MM.1S (cell line): ENCODE results near the gene HDX.

Experiments
- DNase-seq: peaks from one replicate; pipeline ENCODE4 v3.0.0-alpha.2; 2015
- H2AFZ ChIP-seq: fragments of 300-600 bp; sonication (generic); 2 replicates; pipeline ENCODE4 v1.6.0; 2016; ENCODE audit warnings: antibody characterized with exemption, low read length
- H3F3A ChIP-seq: fragments of 300-600 bp; sonication (generic); 2 replicates; pipeline ENCODE4 v1.6.1; 2016; ENCODE audit warnings: mild to moderate bottlenecking, antibody characterized with exemption, low read length, moderate library complexity, mixed read lengths; ENCODE audit not compliant: insufficient read depth
- H3K27ac ChIP-seq: fragments of 300-600 bp; sonication (generic); 2 replicates; pipeline ENCODE4 v1.5.1; 2016; ENCODE audit warnings: mild to moderate bottlenecking, low read length
- H3K27me3 ChIP-seq: fragments of 300-600 bp; sonication (generic); replicated peaks from 2 replicates; pipeline ENCODE4 v1.6.0; 2016; ENCODE audit warnings: low read length; ENCODE audit not compliant: insufficient read depth
- H3K36me3 ChIP-seq: fragments of 300-600 bp; sonication (generic); replicated peaks from 2 replicates; pipeline ENCODE4 v1.6.1; 2016; ENCODE audit warnings: mild to moderate bottlenecking, low read length, mixed read lengths; ENCODE audit not compliant: insufficient read depth
- H3K4me1 ChIP-seq: fragments of 300-600 bp; sonication (generic); 2 replicates; pipeline ENCODE4 v1.6.1; 2016; ENCODE audit warnings: low read length, mixed read lengths
- H3K4me2 ChIP-seq: fragments of 300-600 bp; sonication (generic); 2 replicates; pipeline ENCODE4 v1.6.0; 2016; ENCODE audit warnings: low read depth, low read length
- H3K4me3 ChIP-seq: fragments of 300-600 bp; sonication (generic); 2 replicates; pipeline ENCODE4 v1.5.1; 2016; ENCODE audit warnings: low read length, mixed read lengths
- H3K79me2 ChIP-seq: fragments of 300-600 bp; sonication (generic); 2 replicates; pipeline ENCODE4 v1.6.1; 2016; ENCODE audit warnings: mixed run types, low read length, mixed read lengths
- H3K9ac ChIP-seq: fragments of 300-600 bp; sonication (generic); 2 replicates; pipeline ENCODE4 v1.6.1; 2016; ENCODE audit warnings: low read length, mixed read lengths
- H3K9me2 ChIP-seq: fragments of 300-600 bp; sonication (generic); replicated peaks from 2 replicates; pipeline ENCODE4 v1.6.1; 2016; ENCODE audit warnings: mild to moderate bottlenecking, low read length, mixed read lengths; ENCODE audit not compliant: insufficient read depth
- H3K9me3 ChIP-seq: fragments of 300-600 bp; sonication (generic); replicated peaks from 2 replicates; pipeline ENCODE4 v1.6.1; 2016; ENCODE audit warnings: mild to moderate bottlenecking, low read length, mixed read lengths; ENCODE audit not compliant: insufficient read depth
- H4K20me1 ChIP-seq: fragments of 300-600 bp; sonication (generic); 2 replicates; pipeline ENCODE4 v1.6.1; 2016; ENCODE audit warnings: mild to moderate bottlenecking, low read length, moderate library complexity, mixed read lengths; ENCODE audit not compliant: insufficient read depth
- EZH2 ChIP-seq: fragments of 300-600 bp; sonication (generic); optimal IDR thresholded peaks from 2 replicates; pipeline ENCODE3; 2017; ENCODE audit warnings: low read depth, mild to moderate bottlenecking, antibody characterized with exemption, low read length, mixed read lengths
- EZH2phosphoT487 ChIP-seq: fragments of 300-600 bp; sonication (generic); IDR thresholded peaks from 2 replicates; pipeline ENCODE4 v1.6.1; 2018; ENCODE audit warnings: antibody characterized with exemption, low read length
- TF ChIP-seq, protein P1 (sequence below): fragments of 300-600 bp; sonication (generic); IDR thresholded peaks from 2 replicates; pipeline ENCODE4 v1.5.1; 2016; ENCODE audit warnings: antibody characterized with exemption, low read length, mixed read lengths

HDX gene

DNA sequence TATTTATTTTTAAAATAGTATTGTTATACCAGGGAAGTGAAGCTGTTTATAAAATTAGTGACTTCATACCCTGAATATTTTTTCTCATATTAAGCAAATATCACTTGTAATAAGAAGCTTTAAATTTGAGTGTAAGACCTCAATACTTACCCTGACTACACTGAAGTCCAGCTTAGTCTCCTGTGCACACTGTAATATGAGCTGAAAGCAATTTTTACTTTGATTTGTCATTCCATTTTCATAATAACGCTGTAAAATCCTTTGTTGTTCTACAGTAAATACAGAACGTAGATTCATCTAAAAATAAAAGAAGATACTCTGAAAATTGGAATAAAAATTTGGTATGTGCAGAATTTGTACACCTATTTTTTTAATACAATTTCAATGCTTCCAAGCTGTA is 27.2 kb downstream of the HDX start:
- H3K4me2 ChIP-seq: no peak overlapping the region

DNA sequence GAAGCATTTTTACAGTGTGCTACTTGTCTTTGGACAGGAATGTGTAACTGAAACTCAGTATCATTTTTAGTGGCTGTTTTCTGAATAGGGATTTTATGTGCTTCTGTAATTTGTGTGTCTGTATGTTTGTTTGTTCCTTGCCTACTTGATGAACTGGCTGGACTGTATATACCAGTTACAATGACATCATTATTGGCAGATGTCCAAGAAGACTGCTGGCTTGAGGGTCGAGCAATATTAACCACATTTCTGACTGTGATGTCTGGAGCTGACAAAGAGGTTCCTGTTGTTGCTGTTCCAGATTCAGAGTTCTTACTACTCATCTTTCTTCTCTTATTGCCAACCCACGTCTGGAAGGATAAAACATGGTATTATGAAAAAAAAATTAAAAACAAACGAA is 33.0 kb downstream of the HDX start:
- H3F3A ChIP-seq: no peaks in the 10 kb centered on the region
- no peaks in the 10 kb centered on the region for H3K4me1 ChIP-seq
- no peaks in the 10 kb centered on the region for H3K27me3 ChIP-seq
- no peak overlapping the region for H3K27ac ChIP-seq
- H2AFZ ChIP-seq: no peak overlapping the region
- H3K79me2 ChIP-seq: no peaks in the 10 kb centered on the region
- H3K9ac ChIP-seq: no peak overlapping the region
- no peak for DNase-seq
- no peaks in the 10 kb centered on the region for H3K36me3 ChIP-seq
- H3K4me3 ChIP-seq: no peak overlapping the region
- TF ChIP-seq EZH2: no peak
- H3K9me3 ChIP-seq: no peaks in the 10 kb centered on the region
- no peak overlapping the region for H3K4me2 ChIP-seq
- H3K9me2 ChIP-seq: no peaks in the 10 kb centered on the region
- no peaks in the 10 kb centered on the region for H4K20me1 ChIP-seq

More for the DNA sequence above, 27.2 kb downstream of the HDX start:
- H3K9me2 ChIP-seq: no peaks in the 10 kb centered on the region
- DNase-seq: no peak
- no peaks in the 10 kb centered on the region for H3F3A ChIP-seq
- no peak overlapping the region for H3K4me3 ChIP-seq
- no peaks in the 10 kb centered on the region for H3K9me3 ChIP-seq
- H4K20me1 ChIP-seq: no peaks in the 10 kb centered on the region
- H3K27ac ChIP-seq: no peak overlapping the region
- no peak overlapping the region for H3K9ac ChIP-seq
- H3K79me2 ChIP-seq: no peaks in the 10 kb centered on the region
- H2AFZ ChIP-seq: no peak overlapping the region
- no peaks in the 10 kb centered on the region for H3K36me3 ChIP-seq
- H3K27me3 ChIP-seq: no peaks in the 10 kb centered on the region
- no peak for TF ChIP-seq EZH2
- no peak for TF ChIP-seq EZH2phosphoT487
- TF ChIP-seq, protein P1, sequence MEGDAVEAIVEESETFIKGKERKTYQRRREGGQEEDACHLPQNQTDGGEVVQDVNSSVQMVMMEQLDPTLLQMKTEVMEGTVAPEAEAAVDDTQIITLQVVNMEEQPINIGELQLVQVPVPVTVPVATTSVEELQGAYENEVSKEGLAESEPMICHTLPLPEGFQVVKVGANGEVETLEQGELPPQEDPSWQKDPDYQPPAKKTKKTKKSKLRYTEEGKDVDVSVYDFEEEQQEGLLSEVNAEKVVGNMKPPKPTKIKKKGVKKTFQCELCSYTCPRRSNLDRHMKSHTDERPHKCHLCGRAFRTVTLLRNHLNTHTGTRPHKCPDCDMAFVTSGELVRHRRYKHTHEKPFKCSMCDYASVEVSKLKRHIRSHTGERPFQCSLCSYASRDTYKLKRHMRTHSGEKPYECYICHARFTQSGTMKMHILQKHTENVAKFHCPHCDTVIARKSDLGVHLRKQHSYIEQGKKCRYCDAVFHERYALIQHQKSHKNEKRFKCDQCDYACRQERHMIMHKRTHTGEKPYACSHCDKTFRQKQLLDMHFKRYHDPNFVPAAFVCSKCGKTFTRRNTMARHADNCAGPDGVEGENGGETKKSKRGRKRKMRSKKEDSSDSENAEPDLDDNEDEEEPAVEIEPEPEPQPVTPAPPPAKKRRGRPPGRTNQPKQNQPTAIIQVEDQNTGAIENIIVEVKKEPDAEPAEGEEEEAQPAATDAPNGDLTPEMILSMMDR: no peak
- H3K4me1 ChIP-seq: no peaks in the 10 kb centered on the region

DNA sequence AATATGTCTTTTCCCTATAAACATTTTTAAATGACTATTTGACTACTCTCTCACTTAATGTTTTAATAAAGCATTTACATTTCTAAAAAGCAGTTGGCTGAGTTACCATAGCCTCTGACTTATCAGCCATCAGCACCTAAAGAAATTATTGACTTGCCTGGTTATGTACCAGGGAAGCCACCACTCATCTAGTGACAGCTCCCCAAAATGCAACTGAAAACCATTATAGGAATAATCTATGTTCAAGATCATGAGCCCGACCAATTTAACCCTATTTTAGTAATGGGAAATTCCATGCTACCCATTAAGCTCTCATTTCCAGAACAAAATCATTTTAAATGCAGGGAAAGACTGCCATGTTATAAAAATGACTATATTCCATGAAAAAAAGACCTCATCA is 34.4 kb downstream of the HDX start:
- Histone ChIP-seq H3K4me2 (no peak overlapping the region), H3K36me3 (no peaks in the 10 kb centered on the region), H4K20me1 (no peaks in the 10 kb centered on the region), H3K9me3 (no peaks in the 10 kb centered on the region), H3K9ac (no peak overlapping the region), H3K4me3 (no peak overlapping the region), H3K27ac (no peak overlapping the region), H3K9me2 (no peaks in the 10 kb centered on the region), H3K27me3 (no peaks in the 10 kb centered on the region), H3K79me2 (no peaks in the 10 kb centered on the region), H3F3A (no peaks in the 10 kb centered on the region), H3K4me1 (no peaks in the 10 kb centered on the region), H2AFZ (no peak overlapping the region)
- no peak for DNase-seq
- TF ChIP-seq, protein P1: no peak
- TF ChIP-seq EZH2: no peak
- TF ChIP-seq EZH2phosphoT487: no peak

DNA sequence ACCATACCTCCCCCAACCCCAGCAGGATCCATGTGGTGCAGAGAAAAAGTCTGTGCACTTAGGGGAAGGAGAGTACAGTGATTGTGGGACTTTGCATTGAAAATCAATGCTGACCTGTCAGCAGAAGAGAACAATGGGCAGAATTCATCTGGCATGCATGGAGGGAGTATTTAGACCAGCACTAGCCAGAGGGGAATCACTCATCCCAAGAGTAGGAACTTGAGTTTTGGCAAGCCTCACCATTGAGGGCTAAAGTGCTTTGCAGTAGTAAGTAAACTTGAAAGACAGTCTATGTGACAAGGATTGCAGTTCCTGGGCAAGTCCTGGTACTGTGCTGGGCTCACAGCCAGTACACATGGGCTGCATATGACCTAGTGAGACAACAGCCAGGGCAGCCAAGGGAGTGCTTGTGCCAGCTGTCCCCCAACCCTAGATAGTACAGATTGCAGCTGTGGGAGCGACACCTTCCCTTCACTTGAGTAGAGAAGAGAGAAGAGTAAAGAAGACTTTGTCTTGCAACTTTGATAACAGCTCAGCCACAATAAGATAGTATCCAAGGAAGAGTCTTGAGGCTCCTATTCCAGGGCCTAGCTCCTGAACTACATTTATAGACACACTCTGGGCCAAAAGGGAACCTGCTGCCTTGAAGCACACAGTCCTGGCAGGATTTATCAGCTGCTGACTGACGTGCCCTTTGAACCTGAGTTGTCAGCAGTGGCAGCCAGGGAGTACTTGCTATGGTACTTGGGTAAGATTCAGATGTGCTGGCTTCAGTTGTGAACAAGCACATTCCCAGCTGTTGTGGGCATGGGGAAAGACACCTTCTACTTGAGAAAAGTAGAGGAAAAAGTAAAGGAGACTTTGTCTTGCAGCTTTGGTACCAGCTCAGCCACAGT is 48.7 kb downstream of the HDX start:
- Histone ChIP-seq H4K20me1 (no peaks in the 10 kb centered on the region), H3K79me2 (no peaks in the 10 kb centered on the region), H3K36me3 (no peaks in the 10 kb centered on the region), H3K9me2 (no peaks in the 10 kb centered on the region), H3K9ac (no peak overlapping the region), H2AFZ (no peak overlapping the region), H3K4me1 (no peaks in the 10 kb centered on the region), H3K4me2 (no peak overlapping the region), H3K27ac (no peak overlapping the region), H3K9me3 (no peaks in the 10 kb centered on the region), H3K27me3 (no peaks in the 10 kb centered on the region), H3K4me3 (no peak overlapping the region), H3F3A (no peaks in the 10 kb centered on the region)
- TF ChIP-seq, protein P1: no peak
- TF ChIP-seq EZH2phosphoT487 (no peak), EZH2 (no peak)
- no peak for DNase-seq
